HepG2 (cell line): ENCODE measurements around the gene NFIL3. TPM values are rescaled to one million over a fixed set of nuclear protein-coding genes. Genes with fewer than 3 reads are reported as not detected.

Experiments
- ARNT2 ChIP-seq: sonication (generic); formaldehyde crosslinking; IDR thresholded peaks from 2 replicates; pipeline ENCODE4 v1.8.0; 2022; ENCODE audit warnings: mild to moderate bottlenecking, low read depth, missing genetic modification reagents, moderate library complexity
- BRD4 ChIP-seq: sonication (generic); formaldehyde crosslinking; IDR thresholded peaks from 2 replicates; pipeline ENCODE4 v1.4.0; 2020; ENCODE audit warnings: missing genetic modification reagents
- CBX2 ChIP-seq, 2 experiments: fragments of 200-600 bp in 1 of 2; sonication (generic); formaldehyde crosslinking in 1 of 2; IDR thresholded peaks; 2 replicates each; pipeline versions ENCODE4 v1.7.0 to v1.8.1; 2018 to 2022; ENCODE audit warnings: low read depth in 2 of 2, low read length in 1 of 2, mild to moderate bottlenecking in 1 of 2, missing genetic modification reagents in 1 of 2
- CCDC6 ChIP-seq: sonication (generic); formaldehyde crosslinking; IDR thresholded peaks from 2 replicates; pipeline ENCODE4 v1.8.1; 2022; ENCODE audit warnings: mild to moderate bottlenecking, missing genetic modification reagents, moderate library complexity
- CHD4 ChIP-seq: fragments of 200-600 bp; sonication (generic); IDR thresholded peaks from 2 replicates; pipeline ENCODE4 v1.7.0; 2017; ENCODE audit warnings: mild to moderate bottlenecking, low read length, borderline replicate concordance
- GABPB1 ChIP-seq: IDR thresholded peaks from 2 replicates; pipeline ENCODE4 v1.6.1; 2016; ENCODE audit warnings: mild to moderate bottlenecking, missing genetic modification reagents, moderate library complexity, missing compliant biosample characterization
- MEIS1 ChIP-seq: sonication (generic); formaldehyde crosslinking; IDR thresholded peaks from 2 replicates; pipeline ENCODE4 v1.9.0; 2021; ENCODE audit warnings: mild to moderate bottlenecking, missing genetic modification reagents, moderate library complexity, borderline replicate concordance
- MLLT10 ChIP-seq: sonication (generic); formaldehyde crosslinking; IDR thresholded peaks from 2 replicates; pipeline ENCODE4 v1.4.0; 2020; ENCODE audit warnings: missing genetic modification reagents
- NFE2 ChIP-seq: sonication (generic); formaldehyde crosslinking; IDR thresholded peaks from 2 replicates; pipeline ENCODE4 v1.4.0; 2020; ENCODE audit warnings: missing genetic modification reagents
- NFE2L1 ChIP-seq: sonication (generic); formaldehyde crosslinking; IDR thresholded peaks from 2 replicates; pipeline ENCODE4 v1.4.0; 2020; ENCODE audit warnings: missing genetic modification reagents, mild to moderate bottlenecking, borderline replicate concordance
- NR2F2 ChIP-seq: IDR thresholded peaks from 2 replicates; pipeline ENCODE4 v1.6.1; 2012; ENCODE audit warnings: low read depth, inconsistent platforms, borderline replicate concordance
- PHF8 ChIP-seq: sonication (generic); formaldehyde crosslinking; IDR thresholded peaks from 2 replicates; pipeline ENCODE4 v1.5.0; 2020; ENCODE audit warnings: missing genetic modification reagents
- RBAK ChIP-seq: sonication (generic); formaldehyde crosslinking; IDR thresholded peaks from 2 replicates; pipeline ENCODE4 v1.5.1; 2020; ENCODE audit warnings: mild to moderate bottlenecking, missing genetic modification reagents
- SOX6 ChIP-seq, 2 experiments: fragments of 450-650 bp in 1 of 2; sonication (generic) in 1 of 2; formaldehyde crosslinking in 1 of 2; IDR thresholded peaks; 2 replicates each; pipeline versions ENCODE4 v1.4.0 to v1.6.1; 2017 to 2020; ENCODE audit warnings: antibody characterized with exemption in 1 of 2, mild to moderate bottlenecking in 1 of 2, missing genetic modification reagents in 1 of 2
- SRSF9 ChIP-seq: fragments of 200-400 bp; formaldehyde crosslinking; IDR thresholded peaks from 2 replicates; pipeline ENCODE4 v1.6.1; 2018; ENCODE audit warnings: borderline replicate concordance, mild to moderate bottlenecking, low read depth, low read length; ENCODE audit not compliant: insufficient read depth, poor library complexity, severe bottlenecking
- SRY ChIP-seq: sonication (generic); formaldehyde crosslinking; IDR thresholded peaks from 2 replicates; pipeline ENCODE4 v1.8.0; 2022; ENCODE audit warnings: mild to moderate bottlenecking, missing genetic modification reagents
- TEAD3 ChIP-seq: optimal IDR thresholded peaks from 2 replicates; pipeline ENCODE3; 2016; ENCODE audit warnings: borderline replicate concordance
- ZFYVE20 ChIP-seq: sonication (generic); formaldehyde crosslinking; IDR thresholded peaks from 2 replicates; pipeline ENCODE4 v1.8.0; 2023; ENCODE audit warnings: low read depth, mild to moderate bottlenecking, moderate library complexity, missing genetic modification reagents, borderline replicate concordance
- ZNF572 ChIP-seq: sonication (generic); formaldehyde crosslinking; IDR thresholded peaks from 2 replicates; pipeline ENCODE4 v1.5.1; 2020; ENCODE audit warnings: mild to moderate bottlenecking, missing genetic modification reagents
- ZNF672 ChIP-seq: sonication (generic); formaldehyde crosslinking; IDR thresholded peaks from 2 replicates; pipeline ENCODE4 v1.8.1; 2022; ENCODE audit warnings: missing genetic modification reagents
- ZNF768 ChIP-seq: sonication (generic); formaldehyde crosslinking; IDR thresholded peaks from 2 replicates; pipeline ENCODE4 v1.4.0; 2020; ENCODE audit warnings: missing genetic modification reagents
- ZNF788 ChIP-seq: sonication (generic); formaldehyde crosslinking; IDR thresholded peaks from 2 replicates; pipeline ENCODE4 v1.5.0; 2020; ENCODE audit warnings: mild to moderate bottlenecking, missing genetic modification reagents, borderline replicate concordance
- polyA plus RNA-seq, 8 experiments: library from polyadenylated mRNA; depleted of rRNA in 3 of 8; stranded (reverse) in 7 of 8; unstranded in 1 of 8; fragments of >200 nt; fragmentation: Illumina TruSeq in 4 of 8; extraction: Trizol in 4 of 8; gene quantifications; 2 replicates each; pipeline versions ENCODE4 v1.2.1 to v1.2.3, GENCODE V29; 2011 to 2016; ENCODE audit warnings: low read depth in 4 of 8, missing spikeins in 1 of 8, mixed read lengths in 1 of 8; ENCODE audit not compliant: insufficient read depth in 1 of 8
- total RNA-seq, 5 experiments: library from RNA; depleted of rRNA; stranded (reverse); fragments of >200 nt; fragmentation: Illumina TruSeq; extraction: Trizol; gene quantifications; 2 replicates each; pipeline ENCODE4 v1.2.3, GENCODE V29; 2016; ENCODE audit warnings: low read depth in 1 of 5
- TF ChIP-seq, protein P1 (sequence below): sonication (generic); formaldehyde crosslinking; IDR thresholded peaks from 2 replicates; pipeline ENCODE4 v1.8.1; 2022; ENCODE audit warnings: low read depth, mild to moderate bottlenecking, missing genetic modification reagents
- TF ChIP-seq, protein P2 (sequence below): sonication (generic); formaldehyde crosslinking; IDR thresholded peaks from 2 replicates; pipeline ENCODE4 v1.5.0; 2020; ENCODE audit warnings: mild to moderate bottlenecking, missing genetic modification reagents
- TF ChIP-seq, protein P3 (sequence below): IDR thresholded peaks from 2 replicates; pipeline ENCODE4 v1.6.1; 2012; ENCODE audit warnings: inconsistent platforms

Gene NFIL3
- total and polyA plus RNA-seq, 2 of the 13 experiments (the other 11 are each of a cell fraction or from before 2014, with no cell fraction given): 46.6 to 54.2 TPM

DNA sequence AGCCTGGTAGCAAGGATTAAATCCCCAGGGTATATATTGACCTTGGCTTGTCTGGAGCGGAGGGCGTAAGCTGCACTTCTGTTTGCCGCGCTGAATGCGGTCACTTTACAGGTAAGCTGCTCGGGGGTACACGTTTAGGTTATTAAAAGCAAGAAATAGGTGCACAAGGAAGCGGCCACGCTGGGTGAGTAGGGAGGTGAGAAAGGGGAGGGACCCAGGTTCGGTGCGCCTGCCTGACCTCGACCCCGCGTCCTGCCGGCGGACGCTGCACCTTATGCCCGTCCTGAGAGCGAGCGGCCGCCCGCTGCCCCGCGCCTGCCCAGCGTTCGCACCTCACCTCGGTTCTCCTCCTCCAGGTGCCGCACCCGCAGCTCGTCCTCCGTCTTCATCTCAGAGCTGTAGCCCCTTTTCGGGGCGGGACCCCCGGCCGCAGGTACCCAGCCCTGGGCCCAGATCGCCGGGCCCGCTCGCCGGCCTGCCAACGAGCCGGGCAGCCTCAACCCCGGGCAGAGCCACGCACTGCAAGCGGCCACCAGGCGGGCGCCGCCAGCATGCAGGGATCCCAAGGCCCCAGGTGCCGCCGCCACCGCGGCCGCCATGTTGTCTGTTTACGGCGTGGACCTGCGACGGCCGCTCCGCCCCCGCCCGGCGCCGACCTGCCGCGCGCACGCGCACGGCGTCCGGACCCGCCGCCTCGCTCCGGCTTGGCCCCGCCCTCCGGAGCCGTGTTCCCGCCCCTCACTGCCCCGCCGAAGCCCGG, 62.2 kb downstream of the NFIL3 start, which contains the start of gene AUH (continued):
- no peak for TF ChIP-seq CHD4
- no peak for TF ChIP-seq NFE2 (CRISPR knock-in tag)
- no peak for TF ChIP-seq RBAK (CRISPR knock-in tag)
- TF ChIP-seq ZNF572 (CRISPR knock-in tag): peak; percentile 88; the same call in 1 of the 2 replicates
- TF ChIP-seq CCDC6: peak; percentile 76; the same call in 1 of the 2 replicates
- TF ChIP-seq MEIS1 (CRISPR knock-in tag): no peak
- peak; percentile 67; the same call in 1 of the 2 replicates for TF ChIP-seq ZFYVE20 (CRISPR knock-in tag)
- peak; percentile 66; the same call in 1 of the 2 replicates for TF ChIP-seq GABPB1
- TF ChIP-seq TEAD3 (CRISPR knock-in tag): no peak
- TF ChIP-seq, protein P1, sequence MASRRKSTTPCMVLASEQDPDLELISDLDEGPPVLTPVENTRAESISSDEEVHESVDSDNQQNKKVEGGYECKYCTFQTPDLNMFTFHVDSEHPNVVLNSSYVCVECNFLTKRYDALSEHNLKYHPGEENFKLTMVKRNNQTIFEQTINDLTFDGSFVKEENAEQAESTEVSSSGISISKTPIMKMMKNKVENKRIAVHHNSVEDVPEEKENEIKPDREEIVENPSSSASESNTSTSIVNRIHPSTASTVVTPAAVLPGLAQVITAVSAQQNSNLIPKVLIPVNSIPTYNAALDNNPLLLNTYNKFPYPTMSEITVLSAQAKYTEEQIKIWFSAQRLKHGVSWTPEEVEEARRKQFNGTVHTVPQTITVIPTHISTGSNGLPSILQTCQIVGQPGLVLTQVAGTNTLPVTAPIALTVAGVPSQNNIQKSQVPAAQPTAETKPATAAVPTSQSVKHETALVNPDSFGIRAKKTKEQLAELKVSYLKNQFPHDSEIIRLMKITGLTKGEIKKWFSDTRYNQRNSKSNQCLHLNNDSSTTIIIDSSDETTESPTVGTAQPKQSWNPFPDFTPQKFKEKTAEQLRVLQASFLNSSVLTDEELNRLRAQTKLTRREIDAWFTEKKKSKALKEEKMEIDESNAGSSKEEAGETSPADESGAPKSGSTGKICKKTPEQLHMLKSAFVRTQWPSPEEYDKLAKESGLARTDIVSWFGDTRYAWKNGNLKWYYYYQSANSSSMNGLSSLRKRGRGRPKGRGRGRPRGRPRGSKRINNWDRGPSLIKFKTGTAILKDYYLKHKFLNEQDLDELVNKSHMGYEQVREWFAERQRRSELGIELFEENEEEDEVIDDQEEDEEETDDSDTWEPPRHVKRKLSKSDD (CRISPR knock-in tag): peak; percentile 54; the same call in 1 of the 2 replicates
- no peak for TF ChIP-seq CBX2 (IDR thresholded peaks at IDR 0.05; ENCODE audit: low read depth, low read length)
- TF ChIP-seq CBX2 (CRISPR knock-in tag; IDR thresholded peaks at IDR 0.05; ENCODE audit: low read depth): no peak
- TF ChIP-seq ARNT2 (CRISPR knock-in tag): peak; percentile 85
- TF ChIP-seq NR2F2: no peak
- TF ChIP-seq SRSF9: no peak
- TF ChIP-seq BRD4 (CRISPR knock-in tag): no peak; the same call in 1 of the 2 replicates
- TF ChIP-seq NFE2L1 (CRISPR knock-in tag): no peak
- TF ChIP-seq ZNF672 (CRISPR knock-in tag): no peak
- peak; percentile 76 for TF ChIP-seq PHF8 (CRISPR knock-in tag)
- no peak for TF ChIP-seq SOX6 (IDR thresholded peaks at IDR 0.05)
- no peak; the same call in 1 of the 2 replicates for TF ChIP-seq SOX6 (CRISPR knock-in tag; IDR thresholded peaks at IDR 0.05)
- TF ChIP-seq, protein P2, sequence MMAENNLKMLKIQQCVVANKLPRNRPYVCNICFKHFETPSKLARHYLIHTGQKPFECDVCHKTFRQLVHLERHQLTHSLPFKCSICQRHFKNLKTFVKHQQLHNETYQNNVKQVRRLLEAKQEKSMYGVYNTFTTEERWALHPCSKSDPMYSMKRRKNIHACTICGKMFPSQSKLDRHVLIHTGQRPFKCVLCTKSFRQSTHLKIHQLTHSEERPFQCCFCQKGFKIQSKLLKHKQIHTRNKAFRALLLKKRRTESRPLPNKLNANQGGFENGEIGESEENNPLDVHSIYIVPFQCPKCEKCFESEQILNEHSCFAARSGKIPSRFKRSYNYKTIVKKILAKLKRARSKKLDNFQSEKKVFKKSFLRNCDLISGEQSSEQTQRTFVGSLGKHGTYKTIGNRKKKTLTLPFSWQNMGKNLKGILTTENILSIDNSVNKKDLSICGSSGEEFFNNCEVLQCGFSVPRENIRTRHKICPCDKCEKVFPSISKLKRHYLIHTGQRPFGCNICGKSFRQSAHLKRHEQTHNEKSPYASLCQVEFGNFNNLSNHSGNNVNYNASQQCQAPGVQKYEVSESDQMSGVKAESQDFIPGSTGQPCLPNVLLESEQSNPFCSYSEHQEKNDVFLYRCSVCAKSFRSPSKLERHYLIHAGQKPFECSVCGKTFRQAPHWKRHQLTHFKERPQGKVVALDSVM (CRISPR knock-in tag): no peak
- no peak for TF ChIP-seq MLLT10 (CRISPR knock-in tag)
- no peak; the same call in 1 of the 2 replicates for TF ChIP-seq ZNF768 (CRISPR knock-in tag)
- TF ChIP-seq SRY (CRISPR knock-in tag): peak; percentile 57; the same call in 1 of the 2 replicates
- TF ChIP-seq ZNF788: no peak
- TF ChIP-seq, protein P3, sequence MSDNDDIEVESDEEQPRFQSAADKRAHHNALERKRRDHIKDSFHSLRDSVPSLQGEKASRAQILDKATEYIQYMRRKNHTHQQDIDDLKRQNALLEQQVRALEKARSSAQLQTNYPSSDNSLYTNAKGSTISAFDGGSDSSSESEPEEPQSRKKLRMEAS: peak; percentile 38; the same call in 1 of the 2 replicates
